AG10803 (cell line): ENCODE results near the gene SLC34A1.

Experiments used
- DNase-seq: peaks from one replicate; pipeline ENCODE4 v3.0.0; 2010; ENCODE audit warnings: low read depth
- H3K4me3 ChIP-seq: 2 replicates; pipeline ENCODE4 v1.5.1; 2011; ENCODE audit warnings: mild to moderate bottlenecking, low read length, control low read depth
- CTCF ChIP-seq: conservative IDR thresholded peaks from 2 replicates; pipeline ENCODE4 v1.5.1; 2011; ENCODE audit warnings: mild to moderate bottlenecking, low read length, control low read depth, inconsistent platforms

SLC34A1 gene

GRCh38 chr5:177376107-177376506 is 8.1 kb upstream of the SLC34A1 start:
- no peak for DNase-seq
- no peak for TF ChIP-seq CTCF
- H3K4me3 ChIP-seq: no peak overlapping the region

- no peak for DNase-seq
- no peak overlapping the region for H3K4me3 ChIP-seq
- TF ChIP-seq CTCF: no peak
Measured at GRCh38 chr5:177377851-177378776, 6.1 kb upstream of the SLC34A1 start.

GRCh38 chr5:177378884-177379883 is 5.0 kb upstream of the SLC34A1 start:
- DNase-seq: peak; percentile 59
- no peak for TF ChIP-seq CTCF
- no peak overlapping the region for H3K4me3 ChIP-seq

GRCh38 chr5:177380805-177381126 is 3.5 kb upstream of the SLC34A1 start:
- no peak for DNase-seq
- H3K4me3 ChIP-seq: no peak overlapping the region
- no peak for TF ChIP-seq CTCF

GRCh38 chr5:177382423-177383029 is 1.7 kb upstream of the SLC34A1 start:
- peak; percentile 46 for TF ChIP-seq CTCF
- peak; percentile 30 for DNase-seq
- H3K4me3 ChIP-seq: no peak overlapping the region

GRCh38 chr5:177383181-177383580 is 1.1 kb upstream of the SLC34A1 start:
- TF ChIP-seq CTCF: no peak
- H3K4me3 ChIP-seq: no peak overlapping the region
- DNase-seq: no peak
